GM10847 (cell line): ENCODE results near the gene SH3PXD2A.

Experiments used
- POLR2A ChIP-seq: IDR thresholded peaks from 2 replicates; pipeline ENCODE4 v1.6.1; 2011; ENCODE audit not compliant: insufficient read length; ENCODE audit errors: extremely low read depth

SH3PXD2A gene

DNA sequence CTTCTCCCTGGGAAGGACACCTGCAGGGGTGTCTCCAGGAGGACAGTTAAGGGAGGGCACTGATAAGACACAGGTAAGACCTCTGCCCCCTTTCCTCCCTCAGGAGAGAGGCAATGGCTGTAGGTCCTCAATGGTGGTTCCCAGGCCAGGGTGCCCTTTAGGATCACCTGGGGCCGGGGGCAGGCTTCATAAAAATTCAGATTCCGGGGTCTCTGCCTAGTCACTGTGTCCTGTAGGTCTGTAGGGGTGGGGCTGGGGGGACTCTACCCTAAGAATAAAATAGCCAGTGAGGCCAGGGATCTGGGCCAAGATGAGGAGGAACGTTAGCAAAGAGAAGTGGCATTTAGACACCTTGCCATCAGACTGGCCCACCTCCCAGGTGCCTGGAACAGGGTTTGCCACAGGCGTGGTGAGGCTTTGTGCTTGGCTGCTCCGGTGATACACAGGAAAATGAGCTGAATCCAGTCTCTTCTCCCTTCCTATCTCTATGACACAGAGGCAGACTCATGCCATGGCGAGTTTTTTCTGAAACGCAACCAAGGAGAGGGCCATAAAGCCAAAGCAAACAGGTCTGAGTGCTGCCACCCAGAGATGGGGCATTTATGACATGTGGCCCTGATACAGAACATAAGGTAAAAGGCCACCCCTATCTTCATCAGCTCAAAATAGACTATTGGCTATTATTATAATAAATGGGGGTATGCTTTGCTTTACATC lies 52.6 kb downstream of the SH3PXD2A start:
- TF ChIP-seq POLR2A = no peak

- TF ChIP-seq POLR2A = no peak
Observed at GRCh38 chr10:103802081-103802480, 53.3 kb downstream of the SH3PXD2A start.

- no peak for TF ChIP-seq POLR2A
Observed at GRCh38 chr10:103800789-103801540, 54.4 kb downstream of the SH3PXD2A start.

- no peak for TF ChIP-seq POLR2A
Observed at GRCh38 chr10:103800089-103800488, 55.3 kb downstream of the SH3PXD2A start.

- TF ChIP-seq POLR2A = no peak
Observed at GRCh38 chr10:103799341-103799740, 56.0 kb downstream of the SH3PXD2A start.

GRCh38 chr10:103798511-103798910 lies 56.9 kb downstream of the SH3PXD2A start:
- TF ChIP-seq POLR2A = no peak

DNA sequence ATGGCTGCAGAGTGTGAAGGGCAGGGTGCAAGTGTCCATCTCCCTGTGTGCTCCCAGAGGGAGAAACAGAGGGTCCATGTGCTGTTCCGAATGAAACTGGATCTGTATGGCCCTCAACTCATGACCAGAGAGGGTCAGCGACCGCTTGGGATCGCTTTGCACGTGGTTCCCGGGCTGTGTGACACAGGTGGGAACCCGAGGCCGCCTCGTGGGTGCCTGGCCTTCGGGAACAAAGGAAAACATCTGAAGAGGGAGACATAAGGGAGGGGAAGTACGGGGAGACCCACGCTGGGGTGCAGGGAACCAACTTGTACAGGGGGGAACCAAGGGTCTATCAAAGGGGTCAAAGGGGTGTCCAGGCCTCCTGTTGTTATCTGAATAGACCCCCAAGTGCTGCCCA lies 57.5 kb downstream of the SH3PXD2A start:
- TF ChIP-seq POLR2A = no peak

DNA sequence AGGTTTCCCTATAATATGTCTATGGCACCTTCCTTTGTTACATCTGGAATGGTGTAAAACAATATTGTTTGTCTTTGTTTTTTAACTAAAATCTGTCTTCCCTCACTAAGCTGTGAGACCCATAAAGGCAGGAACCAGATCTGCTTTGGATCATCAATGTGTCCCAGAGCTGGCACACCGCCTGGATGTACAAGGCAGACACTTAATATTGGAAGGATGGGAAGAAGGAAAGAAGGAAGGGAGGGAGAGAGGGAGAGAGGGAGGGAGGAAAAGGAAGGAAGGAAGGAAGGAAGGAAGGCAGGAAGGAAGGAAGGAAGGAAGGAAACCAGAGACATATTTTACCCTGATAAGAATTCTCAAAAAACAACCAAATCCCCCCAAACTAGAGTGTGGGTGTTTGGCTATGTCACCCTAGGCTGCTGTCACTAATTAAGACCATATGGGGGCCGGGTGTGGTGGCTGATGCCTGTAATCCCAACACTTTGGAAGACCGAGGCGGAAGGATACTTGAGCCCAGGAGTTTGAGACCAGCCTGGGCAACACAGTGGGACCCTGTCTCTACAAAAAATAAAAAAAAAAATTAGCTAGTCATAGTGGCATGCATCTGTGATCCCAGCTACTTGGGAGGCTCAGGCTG lies 59.6 kb downstream of the SH3PXD2A start:
- TF ChIP-seq POLR2A = no peak

DNA sequence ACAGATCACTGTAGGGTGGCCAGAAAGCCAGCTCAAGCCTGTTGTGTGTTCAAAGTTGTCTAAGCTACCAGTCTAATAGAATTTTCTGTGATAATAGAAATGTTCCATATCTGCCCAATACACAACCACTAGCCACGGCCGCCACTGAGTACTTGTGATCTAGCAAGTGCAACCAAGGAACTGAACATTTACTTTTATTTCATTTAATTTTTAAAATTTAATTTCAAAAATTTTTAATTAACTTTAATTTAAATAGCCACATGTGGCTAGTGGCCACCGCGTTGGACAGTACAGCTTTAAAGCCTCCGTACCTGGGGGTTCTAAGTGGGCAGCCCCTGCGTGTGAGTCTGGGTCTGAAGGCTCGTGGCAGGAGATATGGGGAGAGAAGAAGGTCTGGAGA lies 60.4 kb downstream of the SH3PXD2A start:
- TF ChIP-seq POLR2A = no peak

- TF ChIP-seq POLR2A = no peak
Observed at GRCh38 chr10:103793920-103794883, 61.2 kb downstream of the SH3PXD2A start.

GRCh38 chr10:103793429-103793828 lies 61.9 kb downstream of the SH3PXD2A start:
- TF ChIP-seq POLR2A = no peak

- no peak for TF ChIP-seq POLR2A
Observed at GRCh38 chr10:103792547-103792946, 62.8 kb downstream of the SH3PXD2A start.

GRCh38 chr10:103791858-103792257 lies 63.5 kb downstream of the SH3PXD2A start:
- TF ChIP-seq POLR2A = no peak

DNA sequence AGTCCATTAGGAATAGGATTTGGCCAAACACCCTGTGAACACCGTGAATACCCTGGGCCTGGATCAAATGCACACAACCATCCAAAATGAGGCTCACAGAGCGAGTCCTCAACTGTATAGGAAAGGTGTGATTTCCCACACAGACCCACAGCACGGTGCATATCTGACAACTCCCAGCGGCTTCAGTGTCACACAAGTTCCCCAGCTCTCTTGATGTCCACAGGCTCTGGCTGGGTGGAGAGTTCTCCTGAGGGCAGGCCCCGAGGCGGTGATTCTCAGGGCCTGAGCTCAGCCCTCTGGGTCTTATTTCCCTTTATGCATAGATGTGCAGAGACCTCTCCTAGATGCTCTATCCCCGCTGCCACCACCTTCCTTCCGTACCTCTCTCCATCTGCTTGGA lies 64.1 kb downstream of the SH3PXD2A start:
- no peak for TF ChIP-seq POLR2A

DNA sequence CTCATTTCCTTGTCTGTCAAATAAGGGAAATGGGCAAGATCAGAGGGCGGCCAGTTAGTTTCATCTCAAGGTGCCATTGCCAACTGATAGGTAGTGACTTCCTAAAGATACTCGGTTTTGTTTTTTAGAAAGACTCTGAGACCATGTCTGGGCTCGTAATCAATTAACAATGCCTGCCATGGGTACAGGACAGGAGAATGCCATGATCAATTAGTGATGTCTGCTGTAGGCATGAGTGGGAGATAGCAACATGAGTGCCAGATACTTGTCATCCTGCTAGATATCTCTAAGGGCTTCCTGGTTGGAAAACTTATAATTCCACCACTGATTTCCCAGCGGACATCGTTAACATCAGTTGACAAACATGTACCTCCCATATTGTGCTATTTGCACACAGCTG lies 64.8 kb downstream of the SH3PXD2A start:
- no peak for TF ChIP-seq POLR2A
